NCI-H128 (cell line): ENCODE measurements around the gene EIF5.

Experiments
- DNase-seq: peaks from one replicate; lab custom pipeline; 2025; ENCODE audit not compliant: unreplicated experiment; lab: John Stamatoyannopoulos, UW

Gene EIF5

GRCh38 chr14:103333754-103334643 lies at the start of gene EIF5:
TSS of gene EIF5 (plus strand) at chr14:103334237. CDS start at chr14:103335861, 1,624 bp downstream.
- peak; percentile 99 for DNase-seq

GRCh38 chr14:103284574-103285467 lies 49.2 kb upstream of the EIF5 start:
- no peak for DNase-seq

GRCh38 chr14:103286460-103286859 lies 47.6 kb upstream of the EIF5 start:
- DNase-seq, result no peak

GRCh38 chr14:103286968-103287850 lies 46.8 kb upstream of the EIF5 start:
- no peak for DNase-seq

GRCh38 chr14:103288076-103288766 lies 45.8 kb upstream of the EIF5 start:
- no peak for DNase-seq

GRCh38 chr14:103290056-103290455 lies 44.0 kb upstream of the EIF5 start:
- no peak for DNase-seq

- DNase-seq, result no peak
Observed at GRCh38 chr14:103290494-103290893, 43.5 kb upstream of the EIF5 start.

GRCh38 chr14:103290961-103291360 lies 43.1 kb upstream of the EIF5 start:
- DNase-seq, result no peak

GRCh38 chr14:103292426-103293374 lies 41.3 kb upstream of the EIF5 start:
- peak; percentile 57 for DNase-seq

GRCh38 chr14:103293465-103293864 lies 40.6 kb upstream of the EIF5 start:
- no peak for DNase-seq

- DNase-seq, result no peak
Observed at GRCh38 chr14:103294091-103294490, 39.9 kb upstream of the EIF5 start.

GRCh38 chr14:103296007-103296406 lies 38.0 kb upstream of the EIF5 start:
- DNase-seq, result no peak

GRCh38 chr14:103296987-103297386 lies 37.0 kb upstream of the EIF5 start:
- DNase-seq, result no peak

- DNase-seq, result no peak
Observed at GRCh38 chr14:103298620-103299019, 35.4 kb upstream of the EIF5 start.

- no peak for DNase-seq
Observed at GRCh38 chr14:103301512-103302354, 32.3 kb upstream of the EIF5 start.

- DNase-seq, result no peak
Observed at GRCh38 chr14:103302966-103303365, 31.1 kb upstream of the EIF5 start.

- no peak for DNase-seq
Observed at GRCh38 chr14:103304706-103305105, 29.3 kb upstream of the EIF5 start.
